OCI-LY3 (cell line): ENCODE results near the gene CDX1.

Experiments used
- H2AFZ ChIP-seq: fragments of 200-600, 300-600 bp; shearing (Covaris generic); 2 replicates; pipeline ENCODE4 v1.6.0; 2014; ENCODE audit warnings: antibody characterized with exemption, low read depth, low read length
- H3K27ac ChIP-seq: fragments of 200-600, 300-600 bp; sonication (generic); 2 replicates; pipeline ENCODE4 v1.5.1; 2014; ENCODE audit warnings: mild to moderate bottlenecking, low read length, moderate library complexity, mixed read lengths
- H3K27me3 ChIP-seq: fragments of 200-600, 300-600 bp; sonication (generic); 2 replicates; pipeline ENCODE4 v1.6.1; 2014; ENCODE audit warnings: low read depth, low read length, mixed read lengths
- H3K36me3 ChIP-seq: fragments of 200-600, 300-600 bp; sonication (generic); replicated peaks from 2 replicates; pipeline ENCODE3; 2014; ENCODE audit warnings: low read depth, low read length, mixed read lengths
- H3K4me1 ChIP-seq: fragments of 300-600, 200-600 bp; sonication (generic); 2 replicates; pipeline ENCODE4 v1.6.1; 2014; ENCODE audit warnings: low read length, mixed read lengths
- H3K4me2 ChIP-seq: fragments of 200-600, 300-600 bp; sonication (generic); 2 replicates; pipeline ENCODE4 v1.6.1; 2014; ENCODE audit warnings: low read length, mixed read lengths
- H3K4me3 ChIP-seq: fragments of 300-600, 200-600 bp; sonication (generic); 2 replicates; pipeline ENCODE4 v1.5.1; 2014; ENCODE audit warnings: antibody characterized with exemption, mild to moderate bottlenecking, low read length, moderate library complexity
- H3K79me2 ChIP-seq: fragments of 300-600, 200-600 bp; shearing (Covaris generic); 2 replicates; pipeline ENCODE4 v1.6.1; 2014; ENCODE audit warnings: mild to moderate bottlenecking, low read length, mixed read lengths
- H3K9ac ChIP-seq: fragments of 300-600, 200-600 bp; shearing (Covaris generic); 2 replicates; pipeline ENCODE4 v1.6.0; 2014; ENCODE audit warnings: mild to moderate bottlenecking, low read length, moderate library complexity
- H3K9me3 ChIP-seq: fragments of 200-600, 300-600 bp; shearing (Covaris generic); 2 replicates; pipeline ENCODE4 v1.6.1; 2014; ENCODE audit warnings: low read length, mixed read lengths; ENCODE audit not compliant: insufficient read depth
- H4K20me1 ChIP-seq: fragments of 200-600, 300-600 bp; sonication (generic); 2 replicates; pipeline ENCODE4 v1.6.1; 2016; ENCODE audit warnings: low read length, mixed read lengths; ENCODE audit not compliant: insufficient read depth
- EZH2phosphoT487 ChIP-seq: fragments of 200-600 bp; shearing (Covaris generic); IDR thresholded peaks from 2 replicates; pipeline ENCODE4 v1.6.1; 2018; ENCODE audit warnings: antibody characterized with exemption, mixed run types, low read depth
- TF ChIP-seq, protein P1 (sequence below): fragments of 200-600, 300-600 bp; sonication (generic); IDR thresholded peaks from 2 replicates; pipeline ENCODE4 v1.5.1; 2014; ENCODE audit warnings: antibody characterized with exemption, low read length, low read depth

CDX1 gene

DNA sequence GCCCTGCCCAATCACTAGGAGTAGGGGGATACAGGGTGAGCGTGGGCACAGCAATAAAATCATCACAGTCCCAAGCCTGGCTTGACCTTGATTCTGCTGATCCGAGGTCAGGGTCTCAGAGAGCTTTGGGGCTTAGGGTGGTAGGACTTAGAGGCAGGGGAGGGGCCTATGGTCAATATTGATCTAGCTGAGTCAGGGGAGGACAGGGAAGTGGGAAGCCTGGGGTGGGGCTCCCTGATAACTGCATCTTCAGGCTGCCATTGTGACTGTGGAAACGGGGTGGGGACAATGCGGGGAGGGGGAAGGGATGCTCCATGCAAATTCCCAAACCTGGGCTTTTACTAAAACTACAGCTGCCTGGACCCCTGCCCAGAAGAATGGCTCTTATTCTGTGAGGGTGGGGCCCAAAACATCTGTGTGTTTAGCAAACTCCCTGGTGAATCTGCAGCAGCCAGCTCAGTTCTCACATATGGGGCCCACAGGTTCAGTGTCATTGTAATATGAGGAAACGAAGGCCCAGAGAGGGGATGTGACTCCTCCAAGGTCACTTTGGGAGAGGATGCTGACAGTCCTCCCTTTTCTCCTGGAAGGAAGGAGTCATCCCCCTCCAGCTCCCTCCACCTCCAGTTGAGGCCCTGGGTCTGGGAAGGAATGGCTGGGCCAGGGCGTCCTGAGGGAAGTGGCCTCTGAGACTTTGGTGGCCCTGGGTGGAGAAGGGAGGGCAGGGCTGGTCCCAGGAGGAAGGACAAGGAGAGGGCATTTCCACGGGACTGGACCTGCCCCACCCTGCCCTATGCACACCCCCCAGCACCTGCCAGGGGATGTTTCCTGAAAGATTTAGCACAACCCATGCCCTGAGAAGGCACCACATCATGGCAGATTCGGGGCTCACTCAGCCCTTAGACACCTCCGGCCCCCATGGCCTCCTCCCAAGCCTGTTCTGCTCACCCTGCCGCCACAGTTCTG lies 49.7 kb downstream of the CDX1 start:
- TF ChIP-seq EZH2phosphoT487, result no peak
- TF ChIP-seq, protein P1, sequence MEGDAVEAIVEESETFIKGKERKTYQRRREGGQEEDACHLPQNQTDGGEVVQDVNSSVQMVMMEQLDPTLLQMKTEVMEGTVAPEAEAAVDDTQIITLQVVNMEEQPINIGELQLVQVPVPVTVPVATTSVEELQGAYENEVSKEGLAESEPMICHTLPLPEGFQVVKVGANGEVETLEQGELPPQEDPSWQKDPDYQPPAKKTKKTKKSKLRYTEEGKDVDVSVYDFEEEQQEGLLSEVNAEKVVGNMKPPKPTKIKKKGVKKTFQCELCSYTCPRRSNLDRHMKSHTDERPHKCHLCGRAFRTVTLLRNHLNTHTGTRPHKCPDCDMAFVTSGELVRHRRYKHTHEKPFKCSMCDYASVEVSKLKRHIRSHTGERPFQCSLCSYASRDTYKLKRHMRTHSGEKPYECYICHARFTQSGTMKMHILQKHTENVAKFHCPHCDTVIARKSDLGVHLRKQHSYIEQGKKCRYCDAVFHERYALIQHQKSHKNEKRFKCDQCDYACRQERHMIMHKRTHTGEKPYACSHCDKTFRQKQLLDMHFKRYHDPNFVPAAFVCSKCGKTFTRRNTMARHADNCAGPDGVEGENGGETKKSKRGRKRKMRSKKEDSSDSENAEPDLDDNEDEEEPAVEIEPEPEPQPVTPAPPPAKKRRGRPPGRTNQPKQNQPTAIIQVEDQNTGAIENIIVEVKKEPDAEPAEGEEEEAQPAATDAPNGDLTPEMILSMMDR, result no peak
- Histone ChIP-seq H2AFZ (no peak overlapping the region), H3K9ac (no peak overlapping the region)

DNA sequence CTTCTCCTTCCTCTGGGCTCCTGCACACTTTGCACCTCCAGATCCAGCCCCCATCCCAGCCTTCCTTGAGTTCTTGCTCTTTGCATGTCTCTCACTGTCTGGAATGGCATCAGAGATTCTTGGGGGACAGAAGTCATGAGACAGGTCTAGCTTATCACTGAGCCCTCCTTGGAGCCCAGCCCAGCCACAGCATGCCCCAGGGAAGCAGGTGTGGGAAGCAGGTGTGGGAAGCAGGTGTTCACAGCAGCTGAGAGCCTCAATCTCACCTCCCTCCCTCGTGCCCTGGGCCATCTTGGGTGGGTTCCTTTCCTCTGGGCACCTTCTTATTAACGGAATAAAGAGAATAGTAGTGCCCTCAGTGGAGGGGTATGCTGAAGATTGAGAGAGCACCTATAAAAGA lies 50.5 kb downstream of the CDX1 start:
- Histone ChIP-seq H3K79me2 (no peaks in the 10 kb centered on the region), H3K4me3 (no peak overlapping the region), H3K27ac (no peak overlapping the region), H3K27me3 (peaks cover 6% of the 10 kb centered on the region; the same call in 1 of the 2 replicates), H2AFZ (no peak overlapping the region), H4K20me1 (no peaks in the 10 kb centered on the region), H3K9ac (no peak overlapping the region), H3K9me3 (no peaks in the 10 kb centered on the region), H3K4me1 (no peaks in the 10 kb centered on the region), H3K36me3 (no peaks in the 10 kb centered on the region), H3K4me2 (no peak overlapping the region)
- no peak for TF ChIP-seq EZH2phosphoT487
- TF ChIP-seq, protein P1, result no peak

More for the DNA sequence above, 49.7 kb downstream of the CDX1 start:
- Histone ChIP-seq H4K20me1 (no peaks in the 10 kb centered on the region), H3K79me2 (no peaks in the 10 kb centered on the region), H3K4me1 (no peaks in the 10 kb centered on the region), H3K4me2 (no peak overlapping the region), H3K4me3 (no peak overlapping the region), H3K36me3 (no peaks in the 10 kb centered on the region), H3K27ac (no peak overlapping the region), H3K9me3 (no peaks in the 10 kb centered on the region), H3K27me3 (peaks cover 6% of the 10 kb centered on the region; the same call in 1 of the 2 replicates)

DNA sequence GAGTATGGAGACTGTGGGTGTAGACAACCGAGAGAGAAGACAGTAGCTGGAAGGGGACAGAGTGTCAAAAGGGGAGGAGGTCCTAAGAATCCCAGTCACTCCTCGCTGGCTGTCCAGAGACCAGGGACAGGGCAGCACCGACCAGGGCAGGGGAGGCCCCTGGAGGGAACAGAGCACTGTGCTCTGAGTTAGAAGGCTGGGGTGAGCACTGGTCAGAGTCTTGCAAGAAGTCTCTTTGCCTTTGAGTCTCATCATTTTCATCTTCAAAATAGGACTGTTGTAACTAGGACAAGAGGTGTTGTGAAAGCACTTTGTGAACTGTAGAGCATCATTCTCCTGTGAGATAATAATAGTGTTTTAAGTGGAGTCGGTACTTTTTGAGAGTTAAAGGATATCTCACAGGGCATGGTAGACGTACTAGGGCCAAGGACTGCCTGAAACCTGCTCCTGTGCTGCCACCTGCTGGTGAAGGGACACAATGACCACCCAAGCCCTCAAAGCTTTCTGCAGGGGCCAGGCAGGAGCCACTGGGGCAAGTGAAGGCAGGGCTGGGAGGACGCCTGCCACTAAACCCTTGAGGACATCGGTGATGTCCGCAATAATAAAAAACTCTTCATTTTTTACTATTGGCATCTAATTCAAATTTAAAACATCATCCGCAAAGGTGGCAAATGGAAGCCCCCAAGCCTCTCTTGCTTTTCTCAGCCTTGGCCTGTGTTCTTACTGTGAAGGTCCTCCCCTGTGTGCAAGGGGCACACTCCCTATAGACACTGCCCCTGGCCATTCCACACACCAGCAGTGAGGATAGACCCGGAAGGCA lies 51.5 kb downstream of the CDX1 start:
- TF ChIP-seq, protein P1, result peak; percentile 78
- TF ChIP-seq EZH2phosphoT487, result no peak
- Histone ChIP-seq H3K4me1 (no peaks in the 10 kb centered on the region), H2AFZ (no peak overlapping the region), H3K27ac (no peak overlapping the region), H3K27me3 (peaks cover 6% of the 10 kb centered on the region; the same call in 1 of the 2 replicates), H3K4me2 (no peak overlapping the region), H3K9ac (no peak overlapping the region), H3K4me3 (no peak overlapping the region), H3K9me3 (no peaks in the 10 kb centered on the region), H3K36me3 (no peaks in the 10 kb centered on the region), H4K20me1 (no peaks in the 10 kb centered on the region), H3K79me2 (no peaks in the 10 kb centered on the region)

DNA sequence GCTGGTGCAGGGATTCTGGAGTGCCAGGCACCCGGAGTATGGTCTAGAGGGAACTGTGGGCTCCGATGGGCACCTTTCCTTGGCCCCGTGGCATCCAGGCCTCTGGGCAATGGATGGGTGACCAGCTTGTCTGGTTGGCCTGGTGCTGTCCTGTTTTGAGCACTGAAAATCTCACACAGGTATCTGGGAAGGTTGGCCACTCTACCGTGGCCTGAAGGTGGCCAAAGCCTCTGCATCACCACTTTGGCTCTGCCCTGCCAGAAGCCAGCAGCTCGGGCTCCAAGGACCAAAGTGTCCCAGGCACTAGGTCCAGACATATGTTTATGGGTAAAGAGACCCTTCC lies 52.1 kb downstream of the CDX1 start:
- no peaks in the 10 kb centered on the region for H3K4me1 ChIP-seq
- H3K27me3 ChIP-seq, result peaks cover 6% of the 10 kb centered on the region; the same call in 1 of the 2 replicates
- H3K9ac ChIP-seq, result no peak overlapping the region
- TF ChIP-seq EZH2phosphoT487, result no peak
- TF ChIP-seq, protein P1, result no peak
- no peak overlapping the region for H3K4me2 ChIP-seq
- H3K36me3 ChIP-seq, result no peaks in the 10 kb centered on the region
- no peak overlapping the region for H2AFZ ChIP-seq
- H3K9me3 ChIP-seq, result no peaks in the 10 kb centered on the region
- H3K4me3 ChIP-seq, result no peak overlapping the region
- no peaks in the 10 kb centered on the region for H4K20me1 ChIP-seq
- H3K27ac ChIP-seq, result no peak overlapping the region
- no peaks in the 10 kb centered on the region for H3K79me2 ChIP-seq
